HepG2 (cell line): ENCODE measurements around the gene KCNIP4. TPM values are rescaled to one million over a fixed set of nuclear protein-coding genes. Genes with fewer than 3 reads are reported as not detected.
A peak's percentile ranks its signal among the peaks of the same experiment; 100 is the strongest.

Source experiments
- NFKBIZ ChIP-seq: IDR thresholded peaks from 2 replicates; pipeline ENCODE4 v1.6.1; 2018; ENCODE audit warnings: missing genetic modification reagents, missing compliant biosample characterization
- ZFP1 ChIP-seq: IDR thresholded peaks from 2 replicates; pipeline ENCODE4 v1.6.1; 2016
- ZFP82 ChIP-seq: sonication (generic); formaldehyde crosslinking; IDR thresholded peaks from 2 replicates; pipeline ENCODE4 v1.5.1; 2020; ENCODE audit warnings: mild to moderate bottlenecking, missing genetic modification reagents, borderline replicate concordance
- ZNF549 ChIP-seq: sonication (generic); formaldehyde crosslinking; IDR thresholded peaks from 2 replicates; pipeline ENCODE4 v1.5.0; 2020; ENCODE audit warnings: missing genetic modification reagents
- polyA plus RNA-seq, 8 experiments: library from polyadenylated mRNA; depleted of rRNA in 3 of 8; stranded (reverse) in 7 of 8; unstranded in 1 of 8; fragments of >200 nt; fragmentation: Illumina TruSeq in 4 of 8; extraction: Trizol in 4 of 8; gene quantifications; 2 replicates each; pipeline versions ENCODE4 v1.2.1 to v1.2.3, GENCODE V29; 2011 to 2016; ENCODE audit warnings: low read depth in 4 of 8, missing spikeins in 1 of 8, mixed read lengths in 1 of 8; ENCODE audit not compliant: insufficient read depth in 1 of 8
- total RNA-seq, 5 experiments: library from RNA; depleted of rRNA; stranded (reverse); fragments of >200 nt; fragmentation: Illumina TruSeq; extraction: Trizol; gene quantifications; 2 replicates each; pipeline ENCODE4 v1.2.3, GENCODE V29; 2016; ENCODE audit warnings: low read depth in 1 of 5
- TF ChIP-seq, protein P1 (sequence below): IDR thresholded peaks from 2 replicates; pipeline ENCODE4 v1.6.1; 2016; ENCODE audit warnings: low read depth, control low read depth
- TF ChIP-seq, protein P2 (sequence below): sonication (generic); formaldehyde crosslinking; conservative IDR thresholded peaks from 2 replicates; pipeline ENCODE4 v1.4.0; 2020; ENCODE audit warnings: mild to moderate bottlenecking, missing genetic modification reagents, moderate library complexity
- TF ChIP-seq, protein P3 (sequence below): sonication (generic); IDR thresholded peaks from 2 replicates; pipeline ENCODE4 v1.6.1; 2016; ENCODE audit warnings: low read depth, borderline replicate concordance
- TF ChIP-seq, protein P4 (sequence below): IDR thresholded peaks from 2 replicates; pipeline ENCODE4 v1.4.0; 2020; ENCODE audit warnings: mild to moderate bottlenecking, missing genetic modification reagents
- TF ChIP-seq, protein P5 (sequence below): sonication (generic); formaldehyde crosslinking; IDR thresholded peaks from 2 replicates; pipeline ENCODE4 v1.4.0; 2020; ENCODE audit warnings: mild to moderate bottlenecking, missing genetic modification reagents, borderline replicate concordance

KCNIP4 gene
- total and polyA plus RNA-seq, 2 of the 13 experiments (the other 11 are each of a cell fraction or from before 2014, with no cell fraction given): 0.09 TPM; not detected in 1

DNA sequence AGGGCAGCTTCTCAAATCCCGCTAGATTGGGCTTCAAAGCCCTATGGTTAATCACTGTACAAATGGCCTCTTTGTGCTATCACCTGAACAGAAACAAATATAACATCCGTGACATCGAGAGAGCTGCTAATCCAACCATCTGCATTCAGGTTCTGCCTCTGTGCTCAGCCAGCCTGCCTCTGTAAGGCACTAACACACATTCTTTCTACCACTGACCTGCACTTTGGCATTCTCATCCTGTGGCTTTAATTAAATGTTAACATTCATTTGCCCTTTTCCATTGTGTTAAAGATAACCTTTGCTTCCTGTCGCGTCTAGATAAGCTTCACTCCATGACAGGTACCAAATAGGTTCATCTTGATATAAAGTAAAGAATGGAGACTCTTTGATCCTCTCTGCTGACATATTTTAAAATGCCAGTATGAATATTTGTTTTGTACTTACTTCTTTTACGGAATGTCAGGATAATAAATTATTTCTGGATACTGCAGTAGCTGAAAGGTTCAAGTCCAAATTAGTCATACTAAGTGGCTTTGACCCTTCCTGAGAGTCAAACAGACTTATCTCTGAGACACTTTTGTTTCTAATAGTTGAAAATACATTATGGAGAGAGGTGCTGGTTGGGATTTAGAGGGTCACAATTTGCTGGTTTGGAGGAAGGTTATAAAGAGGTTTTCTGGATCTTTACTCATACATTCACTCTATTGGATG is 742.6 kb downstream of the KCNIP4 start (continued):
- TF ChIP-seq ZNF549 (CRISPR knock-in tag) (no peak), NFKBIZ (no peak), ZFP1 (CRISPR knock-in tag) (no peak), ZFP82 (CRISPR knock-in tag) (no peak)
- TF ChIP-seq, protein P1, sequence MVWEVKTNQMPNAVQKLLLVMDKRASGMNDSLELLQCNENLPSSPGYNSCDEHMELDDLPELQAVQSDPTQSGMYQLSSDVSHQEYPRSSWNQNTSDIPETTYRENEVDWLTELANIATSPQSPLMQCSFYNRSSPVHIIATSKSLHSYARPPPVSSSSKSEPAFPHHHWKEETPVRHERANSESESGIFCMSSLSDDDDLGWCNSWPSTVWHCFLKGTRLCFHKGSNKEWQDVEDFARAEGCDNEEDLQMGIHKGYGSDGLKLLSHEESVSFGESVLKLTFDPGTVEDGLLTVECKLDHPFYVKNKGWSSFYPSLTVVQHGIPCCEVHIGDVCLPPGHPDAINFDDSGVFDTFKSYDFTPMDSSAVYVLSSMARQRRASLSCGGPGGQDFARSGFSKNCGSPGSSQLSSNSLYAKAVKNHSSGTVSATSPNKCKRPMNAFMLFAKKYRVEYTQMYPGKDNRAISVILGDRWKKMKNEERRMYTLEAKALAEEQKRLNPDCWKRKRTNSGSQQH: no peak
- TF ChIP-seq, protein P2, sequence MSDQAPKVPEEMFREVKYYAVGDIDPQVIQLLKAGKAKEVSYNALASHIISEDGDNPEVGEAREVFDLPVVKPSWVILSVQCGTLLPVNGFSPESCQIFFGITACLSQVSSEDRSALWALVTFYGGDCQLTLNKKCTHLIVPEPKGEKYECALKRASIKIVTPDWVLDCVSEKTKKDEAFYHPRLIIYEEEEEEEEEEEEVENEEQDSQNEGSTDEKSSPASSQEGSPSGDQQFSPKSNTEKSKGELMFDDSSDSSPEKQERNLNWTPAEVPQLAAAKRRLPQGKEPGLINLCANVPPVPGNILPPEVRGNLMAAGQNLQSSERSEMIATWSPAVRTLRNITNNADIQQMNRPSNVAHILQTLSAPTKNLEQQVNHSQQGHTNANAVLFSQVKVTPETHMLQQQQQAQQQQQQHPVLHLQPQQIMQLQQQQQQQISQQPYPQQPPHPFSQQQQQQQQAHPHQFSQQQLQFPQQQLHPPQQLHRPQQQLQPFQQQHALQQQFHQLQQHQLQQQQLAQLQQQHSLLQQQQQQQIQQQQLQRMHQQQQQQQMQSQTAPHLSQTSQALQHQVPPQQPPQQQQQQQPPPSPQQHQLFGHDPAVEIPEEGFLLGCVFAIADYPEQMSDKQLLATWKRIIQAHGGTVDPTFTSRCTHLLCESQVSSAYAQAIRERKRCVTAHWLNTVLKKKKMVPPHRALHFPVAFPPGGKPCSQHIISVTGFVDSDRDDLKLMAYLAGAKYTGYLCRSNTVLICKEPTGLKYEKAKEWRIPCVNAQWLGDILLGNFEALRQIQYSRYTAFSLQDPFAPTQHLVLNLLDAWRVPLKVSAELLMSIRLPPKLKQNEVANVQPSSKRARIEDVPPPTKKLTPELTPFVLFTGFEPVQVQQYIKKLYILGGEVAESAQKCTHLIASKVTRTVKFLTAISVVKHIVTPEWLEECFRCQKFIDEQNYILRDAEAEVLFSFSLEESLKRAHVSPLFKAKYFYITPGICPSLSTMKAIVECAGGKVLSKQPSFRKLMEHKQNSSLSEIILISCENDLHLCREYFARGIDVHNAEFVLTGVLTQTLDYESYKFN (CRISPR knock-in tag): peak; percentile 83
- TF ChIP-seq, protein P3, sequence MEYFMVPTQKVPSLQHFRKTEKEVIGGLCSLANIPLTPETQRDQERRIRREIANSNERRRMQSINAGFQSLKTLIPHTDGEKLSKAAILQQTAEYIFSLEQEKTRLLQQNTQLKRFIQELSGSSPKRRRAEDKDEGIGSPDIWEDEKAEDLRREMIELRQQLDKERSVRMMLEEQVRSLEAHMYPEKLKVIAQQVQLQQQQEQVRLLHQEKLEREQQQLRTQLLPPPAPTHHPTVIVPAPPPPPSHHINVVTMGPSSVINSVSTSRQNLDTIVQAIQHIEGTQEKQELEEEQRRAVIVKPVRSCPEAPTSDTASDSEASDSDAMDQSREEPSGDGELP: 0 out of 2 replicates have a peak, but pooled peaks have one; percentile 10
- TF ChIP-seq, protein P4, sequence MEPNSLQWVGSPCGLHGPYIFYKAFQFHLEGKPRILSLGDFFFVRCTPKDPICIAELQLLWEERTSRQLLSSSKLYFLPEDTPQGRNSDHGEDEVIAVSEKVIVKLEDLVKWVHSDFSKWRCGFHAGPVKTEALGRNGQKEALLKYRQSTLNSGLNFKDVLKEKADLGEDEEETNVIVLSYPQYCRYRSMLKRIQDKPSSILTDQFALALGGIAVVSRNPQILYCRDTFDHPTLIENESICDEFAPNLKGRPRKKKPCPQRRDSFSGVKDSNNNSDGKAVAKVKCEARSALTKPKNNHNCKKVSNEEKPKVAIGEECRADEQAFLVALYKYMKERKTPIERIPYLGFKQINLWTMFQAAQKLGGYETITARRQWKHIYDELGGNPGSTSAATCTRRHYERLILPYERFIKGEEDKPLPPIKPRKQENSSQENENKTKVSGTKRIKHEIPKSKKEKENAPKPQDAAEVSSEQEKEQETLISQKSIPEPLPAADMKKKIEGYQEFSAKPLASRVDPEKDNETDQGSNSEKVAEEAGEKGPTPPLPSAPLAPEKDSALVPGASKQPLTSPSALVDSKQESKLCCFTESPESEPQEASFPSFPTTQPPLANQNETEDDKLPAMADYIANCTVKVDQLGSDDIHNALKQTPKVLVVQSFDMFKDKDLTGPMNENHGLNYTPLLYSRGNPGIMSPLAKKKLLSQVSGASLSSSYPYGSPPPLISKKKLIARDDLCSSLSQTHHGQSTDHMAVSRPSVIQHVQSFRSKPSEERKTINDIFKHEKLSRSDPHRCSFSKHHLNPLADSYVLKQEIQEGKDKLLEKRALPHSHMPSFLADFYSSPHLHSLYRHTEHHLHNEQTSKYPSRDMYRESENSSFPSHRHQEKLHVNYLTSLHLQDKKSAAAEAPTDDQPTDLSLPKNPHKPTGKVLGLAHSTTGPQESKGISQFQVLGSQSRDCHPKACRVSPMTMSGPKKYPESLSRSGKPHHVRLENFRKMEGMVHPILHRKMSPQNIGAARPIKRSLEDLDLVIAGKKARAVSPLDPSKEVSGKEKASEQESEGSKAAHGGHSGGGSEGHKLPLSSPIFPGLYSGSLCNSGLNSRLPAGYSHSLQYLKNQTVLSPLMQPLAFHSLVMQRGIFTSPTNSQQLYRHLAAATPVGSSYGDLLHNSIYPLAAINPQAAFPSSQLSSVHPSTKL (CRISPR knock-in tag): peak; percentile 65
- TF ChIP-seq, protein P5, sequence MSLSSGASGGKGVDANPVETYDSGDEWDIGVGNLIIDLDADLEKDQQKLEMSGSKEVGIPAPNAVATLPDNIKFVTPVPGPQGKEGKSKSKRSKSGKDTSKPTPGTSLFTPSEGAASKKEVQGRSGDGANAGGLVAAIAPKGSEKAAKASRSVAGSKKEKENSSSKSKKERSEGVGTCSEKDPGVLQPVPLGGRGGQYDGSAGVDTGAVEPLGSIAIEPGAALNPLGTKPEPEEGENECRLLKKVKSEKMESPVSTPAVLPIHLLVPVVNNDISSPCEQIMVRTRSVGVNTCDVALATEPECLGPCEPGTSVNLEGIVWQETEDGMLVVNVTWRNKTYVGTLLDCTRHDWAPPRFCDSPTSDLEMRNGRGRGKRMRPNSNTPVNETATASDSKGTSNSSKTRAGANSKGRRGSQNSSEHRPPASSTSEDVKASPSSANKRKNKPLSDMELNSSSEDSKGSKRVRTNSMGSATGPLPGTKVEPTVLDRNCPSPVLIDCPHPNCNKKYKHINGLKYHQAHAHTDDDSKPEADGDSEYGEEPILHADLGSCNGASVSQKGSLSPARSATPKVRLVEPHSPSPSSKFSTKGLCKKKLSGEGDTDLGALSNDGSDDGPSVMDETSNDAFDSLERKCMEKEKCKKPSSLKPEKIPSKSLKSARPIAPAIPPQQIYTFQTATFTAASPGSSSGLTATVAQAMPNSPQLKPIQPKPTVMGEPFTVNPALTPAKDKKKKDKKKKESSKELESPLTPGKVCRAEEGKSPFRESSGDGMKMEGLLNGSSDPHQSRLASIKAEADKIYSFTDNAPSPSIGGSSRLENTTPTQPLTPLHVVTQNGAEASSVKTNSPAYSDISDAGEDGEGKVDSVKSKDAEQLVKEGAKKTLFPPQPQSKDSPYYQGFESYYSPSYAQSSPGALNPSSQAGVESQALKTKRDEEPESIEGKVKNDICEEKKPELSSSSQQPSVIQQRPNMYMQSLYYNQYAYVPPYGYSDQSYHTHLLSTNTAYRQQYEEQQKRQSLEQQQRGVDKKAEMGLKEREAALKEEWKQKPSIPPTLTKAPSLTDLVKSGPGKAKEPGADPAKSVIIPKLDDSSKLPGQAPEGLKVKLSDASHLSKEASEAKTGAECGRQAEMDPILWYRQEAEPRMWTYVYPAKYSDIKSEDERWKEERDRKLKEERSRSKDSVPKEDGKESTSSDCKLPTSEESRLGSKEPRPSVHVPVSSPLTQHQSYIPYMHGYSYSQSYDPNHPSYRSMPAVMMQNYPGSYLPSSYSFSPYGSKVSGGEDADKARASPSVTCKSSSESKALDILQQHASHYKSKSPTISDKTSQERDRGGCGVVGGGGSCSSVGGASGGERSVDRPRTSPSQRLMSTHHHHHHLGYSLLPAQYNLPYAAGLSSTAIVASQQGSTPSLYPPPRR (CRISPR knock-in tag): peak; percentile 82; the same call in 1 of the 2 replicates
